ENCODE results near the gene MAB21L4. TPM values are rescaled to one million over a fixed set of nuclear protein-coding genes. Genes with fewer than 3 reads are reported as not detected.

Gene MAB21L4
- total and polyA plus RNA-seq, 2 of the 8 experiments (the other 6 are each of a cell fraction or from before 2014, with no cell fraction given), result 0.11 TPM; not detected in 1

- H3K56ac ChIP-seq (replicated peaks; ENCODE audit: insufficient read length, low read depth, low read length), result no peak overlapping the region
- no peak overlapping the region for H3K27ac ChIP-seq (ENCODE audit: low read depth, low read length)
- no peaks in the 10 kb centered on the region for H3K36me3 ChIP-seq (ENCODE audit: control insufficient read depth in 2 of 4, insufficient read depth in 4 of 4, low read length in 3 of 4)
- H4K20me1 ChIP-seq (replicated peaks in 1 of 2; ENCODE audit: control insufficient read depth in 1 of 2, insufficient read depth in 2 of 2, low read length in 2 of 2), result peaks cover 0 to 2% of the 10 kb centered on the region in 2 experiments
- no peaks in the 10 kb centered on the region for H3K27me3 ChIP-seq (replicated peaks in 1 of 4; ENCODE audit: control insufficient read depth in 3 of 4, extremely low read depth in 1 of 4, insufficient read depth in 3 of 4, low read length in 3 of 4)
- no peak overlapping the region for H2BK12ac ChIP-seq (ENCODE audit: low read depth, low read length)
- H3K79me1 ChIP-seq (ENCODE audit: low read depth, low read length), result no peaks in the 10 kb centered on the region
- H3K79me2 ChIP-seq (ENCODE audit: control insufficient read depth in 1 of 2, insufficient read depth in 2 of 2, low read length in 2 of 2), result no peaks in the 10 kb centered on the region
- H4K8ac ChIP-seq (ENCODE audit: extremely low read depth, insufficient read depth, low read length), result no peak overlapping the region; the same call in 1 of the 2 replicates
- H3K14ac ChIP-seq (ENCODE audit: insufficient read length), result no peak overlapping the region
- ChIA-PET CTCF (ENCODE audit: partially characterized antibody) (interaction anchor here (0.8 to 3.3 kb wide), 3 partner anchors 11 to 174 kb away, joined by 3 to 15 read pairs (median 5); no protein-coding TSS in a partner anchor), POLR2A (ENCODE audit: partially characterized antibody) (no interaction called here)
- TF ChIP-seq JUN (IDR thresholded peaks at IDR 0.05; ENCODE audit: low read depth, low read length) (no peak), YY1 (IDR thresholded peaks at IDR 0.05; ENCODE audit: low read depth, low read length) (no peak), E2F6 (IDR thresholded peaks at IDR 0.05) (no peak), BCL11A (IDR thresholded peaks at IDR 0.05; ENCODE audit: low read depth in 2 of 2, low read length in 2 of 2) (no peak), SP4 (IDR thresholded peaks at IDR 0.05; ENCODE audit: low read length) (no peak), HDAC2 (IDR thresholded peaks at IDR 0.05; ENCODE audit: borderline replicate concordance in 1 of 2, low read depth in 2 of 2, low read length in 2 of 2) (no peak), CTCF (IDR thresholded peaks at IDR 0.05; ENCODE audit: control extremely low read depth in 1 of 3, insufficient read depth in 1 of 3, low read depth in 1 of 3, low read length in 3 of 3) (no peak), ZNF274 (IDR thresholded peaks at IDR 0.05; ENCODE audit: borderline replicate concordance, extremely low read depth, low read length) (no peak)
- H3K4me2 ChIP-seq (ENCODE audit: insufficient read depth in 1 of 2, low read depth in 2 of 2, low read length in 2 of 2), result no peak overlapping the region
- DNase-seq (ENCODE audit: low read depth in 1 of 2, low spot score in 2 of 2) (no peak), FAIRE-seq (no peak)
- no peak overlapping the region for H3K9ac ChIP-seq (replicated peaks in 1 of 4; ENCODE audit: extremely low read depth in 1 of 4, low read depth in 3 of 4, low read length in 3 of 4)
- no peak overlapping the region for H2AFZ ChIP-seq (ENCODE audit: low read length)
- H3K4ac ChIP-seq (replicated peaks; ENCODE audit: insufficient read length, low read depth, low read length), result no peak overlapping the region
- no peak overlapping the region for H2BK20ac ChIP-seq (ENCODE audit: low read length)
- H3K4me1 ChIP-seq (replicated peaks in 1 of 4; ENCODE audit: control insufficient read depth in 3 of 4, insufficient read depth in 4 of 4, low read length in 3 of 4), result no peaks in the 10 kb centered on the region
- H3K23me2 ChIP-seq (ENCODE audit: low read depth, low read length), result no peaks in the 10 kb centered on the region
- no peak overlapping the region for H2AK5ac ChIP-seq (ENCODE audit: low read depth, low read length)
- no peak overlapping the region for H3K23ac ChIP-seq (ENCODE audit: insufficient read length)
- no peak overlapping the region for H4K91ac ChIP-seq (replicated peaks; ENCODE audit: insufficient read length, low read length)
- no peak overlapping the region for H2BK120ac ChIP-seq (replicated peaks; ENCODE audit: low read depth, low read length)
- no peak overlapping the region for H3K18ac ChIP-seq (ENCODE audit: extremely low read depth, low read length)
- WGBS, 2 experiments (ENCODE audit: extremely low coverage in 1 of 2, insufficient coverage in 1 of 2, insufficient read length in 1 of 2, insufficient replicate concordance in 2 of 2, low coverage in 1 of 2, low lambda C conversion rate in 2 of 2, missing lambda C conversion rate in 1 of 2), result 87% methylated on average over 24 of the region's 34 CpGs; no CpG with 5 or more reads in 1 of the 2 experiments
- H3K9me3 ChIP-seq (ENCODE audit: insufficient read depth in 2 of 2, low read depth in 1 of 2, low read length in 1 of 2), result peaks cover 0 to 3% of the 10 kb centered on the region in 2 experiments; a peak in 1 of 4 replicates
- no peak overlapping the region for H2BK5ac ChIP-seq (ENCODE audit: low read depth, low read length)
- no peak overlapping the region for H4K5ac ChIP-seq (ENCODE audit: insufficient read length, low read depth, low read length)
- H3K4me3 ChIP-seq (ENCODE audit: extremely low read depth in 1 of 4, insufficient read depth in 2 of 4, low read depth in 3 of 4, low read length in 4 of 4), result no peak overlapping the region
- H2BK15ac ChIP-seq (ENCODE audit: low read length), result no peak overlapping the region
Observed at GRCh38 chr2:240903191-240904060, 7.5 kb upstream of the MAB21L4 start.

All from H1 (cell line).